Adrenal gland (tissue), 5 donors: ENCODE results near the gene NT5C2.

Experiments
- POLR2A ChIP-seq, 2 donors: fragments of 450-650 bp; IDR thresholded peaks; one replicate each; pipeline ENCODE4 v1.6.1; 2017; ENCODE audit warnings: antibody characterized with exemption in 2 of 2, mild to moderate bottlenecking in 2 of 2, moderate library complexity in 1 of 2
- TF ChIP-seq, protein P1 (sequence below), 6 experiments: fragments of 450-650 bp in 4 of 6; fragments of 200-600 bp in 2 of 6; sonication (generic) in 1 of 6; IDR thresholded peaks; 1 replicate in 5 of 6; 2 replicates in 1 of 6; pipeline versions ENCODE4 v1.5.1 to v1.8.0; 2016 to 2021; ENCODE audit warnings: antibody characterized with exemption in 6 of 6, mild to moderate bottlenecking in 2 of 6, moderate library complexity in 1 of 6
- donor health status: DM: no; HTN: no; CAD: no.

DNA sequence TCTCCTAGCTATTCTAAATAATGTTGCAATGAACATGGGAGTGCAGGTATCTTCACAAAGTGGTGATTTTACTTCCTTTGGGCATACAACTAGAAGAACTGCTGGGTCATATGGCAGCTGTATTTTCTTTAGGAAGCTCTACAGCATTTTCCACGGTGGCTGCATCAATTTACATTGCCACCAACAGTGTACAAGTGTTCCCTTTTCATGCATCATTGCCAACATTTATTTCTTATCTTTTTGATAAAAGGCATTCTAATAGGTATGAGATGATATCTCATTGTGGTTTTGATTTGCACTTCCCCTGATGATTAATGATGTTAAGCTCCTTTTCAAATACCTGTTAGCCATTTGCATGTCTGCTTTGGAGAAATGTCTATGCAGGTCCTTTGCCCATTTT is 52.6 kb downstream of the NT5C2 start:
- TF ChIP-seq, protein P1, sequence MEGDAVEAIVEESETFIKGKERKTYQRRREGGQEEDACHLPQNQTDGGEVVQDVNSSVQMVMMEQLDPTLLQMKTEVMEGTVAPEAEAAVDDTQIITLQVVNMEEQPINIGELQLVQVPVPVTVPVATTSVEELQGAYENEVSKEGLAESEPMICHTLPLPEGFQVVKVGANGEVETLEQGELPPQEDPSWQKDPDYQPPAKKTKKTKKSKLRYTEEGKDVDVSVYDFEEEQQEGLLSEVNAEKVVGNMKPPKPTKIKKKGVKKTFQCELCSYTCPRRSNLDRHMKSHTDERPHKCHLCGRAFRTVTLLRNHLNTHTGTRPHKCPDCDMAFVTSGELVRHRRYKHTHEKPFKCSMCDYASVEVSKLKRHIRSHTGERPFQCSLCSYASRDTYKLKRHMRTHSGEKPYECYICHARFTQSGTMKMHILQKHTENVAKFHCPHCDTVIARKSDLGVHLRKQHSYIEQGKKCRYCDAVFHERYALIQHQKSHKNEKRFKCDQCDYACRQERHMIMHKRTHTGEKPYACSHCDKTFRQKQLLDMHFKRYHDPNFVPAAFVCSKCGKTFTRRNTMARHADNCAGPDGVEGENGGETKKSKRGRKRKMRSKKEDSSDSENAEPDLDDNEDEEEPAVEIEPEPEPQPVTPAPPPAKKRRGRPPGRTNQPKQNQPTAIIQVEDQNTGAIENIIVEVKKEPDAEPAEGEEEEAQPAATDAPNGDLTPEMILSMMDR (IDR thresholded peaks at IDR 0.05), result no peak
- TF ChIP-seq POLR2A (IDR thresholded peaks at IDR 0.05), result no peak
